NOMO-1 (cell line): ENCODE measurements around the gene NTNG1.

Experiments
- DNase-seq, 2 experiments: peaks; one replicate each; lab custom pipeline; 2025; ENCODE audit not compliant: unreplicated experiment in 2 of 2; lab: John Stamatoyannopoulos, UW

The NTNG1 gene

GRCh38 chr1:107323784-107324183 is 182.9 kb downstream of the NTNG1 start:
- DNase-seq, result no peak

GRCh38 chr1:107326824-107327445 is 186.1 kb downstream of the NTNG1 start:
- DNase-seq, result no peak

GRCh38 chr1:107327446-107327845 is 186.6 kb downstream of the NTNG1 start:
- no peak for DNase-seq

GRCh38 chr1:107328087-107328486 is 187.2 kb downstream of the NTNG1 start:
- DNase-seq, result no peak

- no peak for DNase-seq
These were observed 198.9 kb downstream of the NTNG1 start for GRCh38 chr1:107339775-107340174.

GRCh38 chr1:107342316-107342715 is 201.5 kb downstream of the NTNG1 start:
- DNase-seq, result no peak

- no peak for DNase-seq
These were observed 201.9 kb downstream of the NTNG1 start for GRCh38 chr1:107342768-107343167.

GRCh38 chr1:107343601-107344000 is 202.8 kb downstream of the NTNG1 start:
- no peak for DNase-seq

GRCh38 chr1:107344268-107344760 is 203.5 kb downstream of the NTNG1 start:
- DNase-seq, result no peak

GRCh38 chr1:107344836-107345235 is 204.0 kb downstream of the NTNG1 start:
- DNase-seq, result no peak

GRCh38 chr1:107352850-107353249 is 212.0 kb downstream of the NTNG1 start:
- DNase-seq, result no peak

- no peak for DNase-seq
These were observed 216.5 kb downstream of the NTNG1 start for GRCh38 chr1:107357376-107357775.

GRCh38 chr1:107358619-107359327 is 217.9 kb downstream of the NTNG1 start:
- DNase-seq, result no peak

GRCh38 chr1:107359472-107360241 is 218.8 kb downstream of the NTNG1 start:
- no peak for DNase-seq

- DNase-seq, result no peak
These were observed 221.8 kb downstream of the NTNG1 start for GRCh38 chr1:107362468-107363140.

- no peak for DNase-seq
These were observed 222.3 kb downstream of the NTNG1 start for GRCh38 chr1:107363154-107363553.

GRCh38 chr1:107365527-107366240 is 224.8 kb downstream of the NTNG1 start:
- DNase-seq, result no peak

GRCh38 chr1:107378426-107378825 is 237.6 kb downstream of the NTNG1 start:
- no peak for DNase-seq

GRCh38 chr1:107378866-107379265 is 238.0 kb downstream of the NTNG1 start:
- DNase-seq, result no peak

GRCh38 chr1:107379826-107380225 is 239.0 kb downstream of the NTNG1 start:
- no peak for DNase-seq
